Neural cell (in vitro differentiated cells): ENCODE results near the gene APOL5. TPM values are rescaled to one million over a fixed set of nuclear protein-coding genes. Genes with fewer than 3 reads are reported as not detected.

Source experiments
- H2AFZ ChIP-seq: fragments of 200-600, 300-800 bp; sonication (generic), shearing (Covaris generic); 2 replicates; pipeline ENCODE4 v1.6.0; 2014; ENCODE audit warnings: low read depth, mild to moderate bottlenecking, antibody characterized with exemption, low read length, moderate library complexity
- H3F3A ChIP-seq: fragments of 200-600 bp; shearing (Covaris generic); 2 replicates; pipeline ENCODE4 v1.6.1; 2016; ENCODE audit warnings: mild to moderate bottlenecking, moderate library complexity, mixed read lengths, antibody characterized with exemption, low read length; ENCODE audit not compliant: insufficient read depth, poor library complexity, severe bottlenecking
- H3K27ac ChIP-seq: fragments of 200-600, 300-800 bp; sonication (generic), shearing (Covaris generic); 2 replicates; pipeline ENCODE4 v1.5.1; 2014; ENCODE audit warnings: mild to moderate bottlenecking, low read length, moderate library complexity
- H3K27me3 ChIP-seq: fragments of 300-800, 200-600 bp; sonication (generic), shearing (Covaris generic); 2 replicates; pipeline ENCODE4 v1.6.0; 2014; ENCODE audit warnings: mild to moderate bottlenecking, low read depth, low read length, moderate library complexity; ENCODE audit not compliant: insufficient read depth
- H3K36me3 ChIP-seq: fragments of 300-800, 200-600 bp; sonication (generic), shearing (Covaris generic); 2 replicates; pipeline ENCODE4 v1.5.1; 2014; ENCODE audit warnings: mild to moderate bottlenecking, antibody characterized with exemption, low read length, moderate library complexity; ENCODE audit not compliant: insufficient read depth
- H3K4me2 ChIP-seq: fragments of 300-800, 200-600 bp; sonication (generic), shearing (Covaris generic); 2 replicates; pipeline ENCODE4 v1.6.0; 2014; ENCODE audit warnings: mild to moderate bottlenecking, low read length
- H3K4me3 ChIP-seq: fragments of 300-800, 200-600 bp; sonication (generic), shearing (Covaris generic); 2 replicates; pipeline ENCODE4 v1.5.1; 2014; ENCODE audit warnings: mild to moderate bottlenecking, low read length, moderate library complexity
- H3K79me2 ChIP-seq: fragments of 200-600 bp; shearing (Covaris generic); replicated peaks from 2 replicates; pipeline ENCODE4 v1.6.0; 2014; ENCODE audit warnings: mild to moderate bottlenecking, low read length, moderate library complexity; ENCODE audit not compliant: insufficient read depth
- H3K9ac ChIP-seq: fragments of 300-800, 200-600 bp; sonication (generic), shearing (Covaris generic); 2 replicates; pipeline ENCODE4 v1.6.1; 2016; ENCODE audit warnings: mild to moderate bottlenecking, low read length, mixed read lengths
- H3K9me2 ChIP-seq: fragments of 200-600 bp; shearing (Covaris generic); 2 replicates; pipeline ENCODE4 v1.6.1; 2016; ENCODE audit warnings: mild to moderate bottlenecking, low read length, mixed read lengths; ENCODE audit not compliant: insufficient read depth
- H3K9me3 ChIP-seq: fragments of 200-600, 300-800 bp; sonication (generic), shearing (Covaris generic); 2 replicates; pipeline ENCODE4 v1.6.1; 2016; ENCODE audit warnings: mild to moderate bottlenecking, mixed run types, low read length, moderate library complexity, mixed read lengths
- H4K20me1 ChIP-seq: fragments of 200-600 bp; shearing (Covaris generic); 2 replicates; pipeline ENCODE4 v1.6.1; 2016; ENCODE audit warnings: mild to moderate bottlenecking, mixed run types; ENCODE audit not compliant: insufficient read depth
- EP300 ChIP-seq: fragments of 450-650 bp; conservative IDR thresholded peaks from 2 replicates; pipeline ENCODE4 v1.6.1; 2014; ENCODE audit warnings: antibody characterized with exemption, mild to moderate bottlenecking, moderate library complexity; ENCODE audit not compliant: poor library complexity, severe bottlenecking
- EZH2 ChIP-seq: fragments of 200-600, 300-800 bp; shearing (Covaris generic), sonication (generic); IDR thresholded peaks from 2 replicates; pipeline ENCODE4 v1.6.1; 2014; ENCODE audit warnings: antibody characterized with exemption, low read length, borderline replicate concordance, mild to moderate bottlenecking; ENCODE audit not compliant: insufficient read depth, poor library complexity, severe bottlenecking
- MXI1 ChIP-seq: fragments of 450-650 bp; conservative IDR thresholded peaks from 2 replicates; pipeline ENCODE4 v1.6.1; 2014; ENCODE audit warnings: antibody characterized with exemption, mild to moderate bottlenecking; ENCODE audit not compliant: poor library complexity, severe bottlenecking
- POLR2AphosphoS5 ChIP-seq: IDR thresholded peaks from 2 replicates; pipeline ENCODE4 v1.6.1; 2012
- RAD21 ChIP-seq: fragments of 450-650 bp; conservative IDR thresholded peaks from 2 replicates; pipeline ENCODE4 v1.6.1; 2014; ENCODE audit warnings: antibody characterized with exemption, mild to moderate bottlenecking, moderate library complexity
- SMC3 ChIP-seq: fragments of 450-650 bp; conservative IDR thresholded peaks from 2 replicates; pipeline ENCODE4 v1.6.1; 2014; ENCODE audit warnings: antibody characterized with exemption, mild to moderate bottlenecking, moderate library complexity; ENCODE audit not compliant: poor library complexity
- TAF1 ChIP-seq: IDR thresholded peaks from 2 replicates; pipeline ENCODE4 v1.6.1; 2012; ENCODE audit warnings: low read depth
- polyA plus RNA-seq: library from polyadenylated mRNA; depleted of rRNA; stranded (reverse); fragments of >200 nt; gene quantifications from 2 replicates; pipeline ENCODE4 v1.2.3, GENCODE V29; 2014
- TF ChIP-seq, protein P1 (sequence below): IDR thresholded peaks from 2 replicates; pipeline ENCODE4 v1.6.1; 2012; ENCODE audit warnings: borderline replicate concordance
- TF ChIP-seq, protein P2 (sequence below): fragments of 450-650 bp; IDR thresholded peaks from 2 replicates; pipeline ENCODE4 v1.5.1; 2014; ENCODE audit warnings: antibody characterized with exemption, mild to moderate bottlenecking, moderate library complexity; ENCODE audit not compliant: poor library complexity, severe bottlenecking

The APOL5 gene
- polyA plus RNA-seq, 1 donor from 2014 or later, result not detected

GRCh38 chr22:35746248-35746647 lies 28.6 kb downstream of the APOL5 start:
- Histone ChIP-seq H3K9me2 (no peaks in the 10 kb centered on the region), H3K4me3 (no peak overlapping the region), H3K9ac (no peak overlapping the region), H2AFZ (no peak overlapping the region), H3K27ac (no peak overlapping the region), H3K79me2 (no peaks in the 10 kb centered on the region), H3K4me2 (no peak overlapping the region), H3K27me3 (no peaks in the 10 kb centered on the region), H4K20me1 (no peaks in the 10 kb centered on the region), H3K9me3 (no peaks in the 10 kb centered on the region), H3K36me3 (peaks cover 24% of the 10 kb centered on the region), H3F3A (no peaks in the 10 kb centered on the region)
- TF ChIP-seq RAD21 (no peak), EP300 (no peak), TAF1 (no peak), EZH2 (no peak), POLR2AphosphoS5 (no peak), SMC3 (no peak), MXI1 (no peak)
- TF ChIP-seq, protein P1, sequence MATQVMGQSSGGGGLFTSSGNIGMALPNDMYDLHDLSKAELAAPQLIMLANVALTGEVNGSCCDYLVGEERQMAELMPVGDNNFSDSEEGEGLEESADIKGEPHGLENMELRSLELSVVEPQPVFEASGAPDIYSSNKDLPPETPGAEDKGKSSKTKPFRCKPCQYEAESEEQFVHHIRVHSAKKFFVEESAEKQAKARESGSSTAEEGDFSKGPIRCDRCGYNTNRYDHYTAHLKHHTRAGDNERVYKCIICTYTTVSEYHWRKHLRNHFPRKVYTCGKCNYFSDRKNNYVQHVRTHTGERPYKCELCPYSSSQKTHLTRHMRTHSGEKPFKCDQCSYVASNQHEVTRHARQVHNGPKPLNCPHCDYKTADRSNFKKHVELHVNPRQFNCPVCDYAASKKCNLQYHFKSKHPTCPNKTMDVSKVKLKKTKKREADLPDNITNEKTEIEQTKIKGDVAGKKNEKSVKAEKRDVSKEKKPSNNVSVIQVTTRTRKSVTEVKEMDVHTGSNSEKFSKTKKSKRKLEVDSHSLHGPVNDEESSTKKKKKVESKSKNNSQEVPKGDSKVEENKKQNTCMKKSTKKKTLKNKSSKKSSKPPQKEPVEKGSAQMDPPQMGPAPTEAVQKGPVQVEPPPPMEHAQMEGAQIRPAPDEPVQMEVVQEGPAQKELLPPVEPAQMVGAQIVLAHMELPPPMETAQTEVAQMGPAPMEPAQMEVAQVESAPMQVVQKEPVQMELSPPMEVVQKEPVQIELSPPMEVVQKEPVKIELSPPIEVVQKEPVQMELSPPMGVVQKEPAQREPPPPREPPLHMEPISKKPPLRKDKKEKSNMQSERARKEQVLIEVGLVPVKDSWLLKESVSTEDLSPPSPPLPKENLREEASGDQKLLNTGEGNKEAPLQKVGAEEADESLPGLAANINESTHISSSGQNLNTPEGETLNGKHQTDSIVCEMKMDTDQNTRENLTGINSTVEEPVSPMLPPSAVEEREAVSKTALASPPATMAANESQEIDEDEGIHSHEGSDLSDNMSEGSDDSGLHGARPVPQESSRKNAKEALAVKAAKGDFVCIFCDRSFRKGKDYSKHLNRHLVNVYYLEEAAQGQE, result no peak
- TF ChIP-seq, protein P2, sequence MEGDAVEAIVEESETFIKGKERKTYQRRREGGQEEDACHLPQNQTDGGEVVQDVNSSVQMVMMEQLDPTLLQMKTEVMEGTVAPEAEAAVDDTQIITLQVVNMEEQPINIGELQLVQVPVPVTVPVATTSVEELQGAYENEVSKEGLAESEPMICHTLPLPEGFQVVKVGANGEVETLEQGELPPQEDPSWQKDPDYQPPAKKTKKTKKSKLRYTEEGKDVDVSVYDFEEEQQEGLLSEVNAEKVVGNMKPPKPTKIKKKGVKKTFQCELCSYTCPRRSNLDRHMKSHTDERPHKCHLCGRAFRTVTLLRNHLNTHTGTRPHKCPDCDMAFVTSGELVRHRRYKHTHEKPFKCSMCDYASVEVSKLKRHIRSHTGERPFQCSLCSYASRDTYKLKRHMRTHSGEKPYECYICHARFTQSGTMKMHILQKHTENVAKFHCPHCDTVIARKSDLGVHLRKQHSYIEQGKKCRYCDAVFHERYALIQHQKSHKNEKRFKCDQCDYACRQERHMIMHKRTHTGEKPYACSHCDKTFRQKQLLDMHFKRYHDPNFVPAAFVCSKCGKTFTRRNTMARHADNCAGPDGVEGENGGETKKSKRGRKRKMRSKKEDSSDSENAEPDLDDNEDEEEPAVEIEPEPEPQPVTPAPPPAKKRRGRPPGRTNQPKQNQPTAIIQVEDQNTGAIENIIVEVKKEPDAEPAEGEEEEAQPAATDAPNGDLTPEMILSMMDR, result no peak

- Histone ChIP-seq H3K9ac (no peak overlapping the region), H4K20me1 (peaks cover 4% of the 10 kb centered on the region), H3K27me3 (no peaks in the 10 kb centered on the region), H2AFZ (no peak overlapping the region), H3K36me3 (peaks cover 20% of the 10 kb centered on the region), H3K79me2 (no peaks in the 10 kb centered on the region), H3F3A (no peaks in the 10 kb centered on the region), H3K27ac (no peak overlapping the region), H3K9me2 (no peaks in the 10 kb centered on the region), H3K9me3 (no peaks in the 10 kb centered on the region), H3K4me3 (no peak overlapping the region), H3K4me2 (no peak overlapping the region)
- TF ChIP-seq, protein P2, result no peak
- TF ChIP-seq EZH2, result no peak
- TF ChIP-seq, protein P1, result no peak
- TF ChIP-seq RAD21, result no peak
- TF ChIP-seq TAF1, result no peak
- no peak for TF ChIP-seq POLR2AphosphoS5
Measured at GRCh38 chr22:35746946-35747703, 29.5 kb downstream of the APOL5 start.
